GM12878 (cell line): ENCODE results near the gene JADE2. TPM values are rescaled to one million over a fixed set of nuclear protein-coding genes. Genes with fewer than 3 reads are reported as not detected.

Source experiments
- ATAC-seq: fragments of 200-7000 bp; cut with Tn5 transposase; 3 replicates; pipeline ENCODE4 v1.9.1; 2020; ENCODE audit warnings: mild to moderate bottlenecking, moderate library complexity
- BruUV-seq: library from RNA; stranded (reverse); fragments of 400-500 nt; replicated peaks from 2 replicates; lab custom pipeline; 2021; lab: Mats Ljungman, UMichigan
- CTCF ChIA-PET: fragments of 300-600 bp; sonication (Branson Sonifier 250); formaldehyde crosslinking; extraction: SDS; loops from one replicate; lab custom pipeline; 2021; ENCODE audit warnings: inconsistent platforms; lab: Yijun Ruan, JAX
- POLR2A ChIA-PET: fragments of 350-600 bp; formaldehyde crosslinking; extraction: SDS; loops from one replicate; lab custom pipeline; 2021; ENCODE audit warnings: inconsistent platforms; lab: Charles Lee
- RAD21 ChIA-PET: fragments of 300-600 bp; sonication (Branson Sonifier 250); formaldehyde crosslinking; loops from one replicate; lab custom pipeline; 2023; ENCODE audit warnings: antibody characterized with exemption; ENCODE audit not compliant: unreplicated experiment; lab: Charles Lee
- SMC1A ChIA-PET: fragments of 300-600 bp; sonication (Branson Sonifier 250); formaldehyde crosslinking; loops from one replicate; lab custom pipeline; 2023; ENCODE audit not compliant: unreplicated experiment, uncharacterized antibody; lab: Charles Lee
- DNase-seq: peaks from one replicate; pipeline ENCODE4 v3.0.0-alpha.2; 2011; ENCODE audit warnings: low read depth, low spot score
- FAIRE-seq: peaks from 3 replicates; lab custom pipeline; 2011; peaks lifted over from hg19 to GRCh38; lab: Jason Lieb, UNC
- H2AFZ ChIP-seq: 2 replicates; pipeline ENCODE4 v1.6.0; 2011; ENCODE audit warnings: low read depth, low read length, control low read depth; ENCODE audit not compliant: control insufficient read depth
- H3K27ac ChIP-seq: 2 replicates; pipeline ENCODE4 v1.5.1; 2011; ENCODE audit warnings: control low read depth; ENCODE audit not compliant: control insufficient read depth, insufficient read depth
- H3K27me3 ChIP-seq, 2 experiments: replicated peaks in 1 of 2; 2 replicates each; pipeline versions ENCODE4 v1.6.0 to v1.6.1; 2011; ENCODE audit warnings: low read length in 1 of 2; ENCODE audit not compliant: control insufficient read depth in 2 of 2, insufficient read depth in 2 of 2
- H3K36me3 ChIP-seq, 2 experiments: 2 replicates each; pipeline ENCODE4 v1.5.1; 2011; ENCODE audit warnings: low read length in 1 of 2; ENCODE audit not compliant: control insufficient read depth in 2 of 2, insufficient read depth in 2 of 2
- H3K4me1 ChIP-seq: 2 replicates; pipeline ENCODE4 v1.6.1; 2011; ENCODE audit warnings: mild to moderate bottlenecking, low read length, moderate library complexity, mixed read lengths; ENCODE audit not compliant: control insufficient read depth, insufficient read depth
- H3K4me2 ChIP-seq: 2 replicates; pipeline ENCODE4 v1.6.0; 2011; ENCODE audit warnings: control low read depth; ENCODE audit not compliant: control insufficient read depth, insufficient read depth
- H3K4me3 ChIP-seq: fragments of 200-600 bp; sonication (generic); 2 replicates; pipeline ENCODE4 v1.5.1; 2016
- H3K79me2 ChIP-seq: 2 replicates; pipeline ENCODE4 v1.6.0; 2011; ENCODE audit warnings: low read length; ENCODE audit not compliant: control insufficient read depth, insufficient read depth
- H3K9ac ChIP-seq: 2 replicates; pipeline ENCODE4 v1.8.0; 2011; ENCODE audit warnings: low read length, control low read depth, mixed read lengths; ENCODE audit not compliant: control insufficient read depth, insufficient read depth
- H3K9me3 ChIP-seq: replicated peaks from 3 replicates; pipeline ENCODE4 v1.5.1; 2011; ENCODE audit warnings: mild to moderate bottlenecking, low read length; ENCODE audit not compliant: control insufficient read depth, insufficient read depth
- H4K20me1 ChIP-seq: 2 replicates; pipeline ENCODE4 v1.6.0; 2011; ENCODE audit not compliant: control insufficient read depth, insufficient read depth
- NR2F1 ChIP-seq: fragments of 450-650 bp; conservative IDR thresholded peaks from 2 replicates; pipeline ENCODE4 v1.6.1; 2017; ENCODE audit warnings: mild to moderate bottlenecking
- POLR2A ChIP-seq: IDR thresholded peaks from 2 replicates; pipeline ENCODE4 v1.6.1; 2011; ENCODE audit warnings: low read depth, mild to moderate bottlenecking, low read length
- WGBS: methylation state at CpG from one replicate; pipeline ENCODE4 v1.1.6; 2016; ENCODE audit warnings: low lambda C conversion rate; ENCODE audit not compliant: insufficient replicate concordance, insufficient coverage; ENCODE audit errors: missing lambda C conversion rate; 5-methylcytosine and 5-hydroxymethylcytosine counted together
- in situ Hi-C: fragments of 300-500 bp; cut with MboI; formaldehyde crosslinking; loops from 9 replicates; pipeline ENCODE4 v1.14.3; 2018; ENCODE audit warnings: mixed read lengths
- intact Hi-C: fragments of 100-400 bp; cut with micrococcal nuclease; formaldehyde crosslinking; loops from one replicate; pipeline ENCODE4 v1.14.2; 2022; ENCODE audit not compliant: unreplicated experiment
- polyA plus RNA-seq, 11 experiments: library from polyadenylated mRNA; depleted of rRNA in 4 of 11; unstranded in 6 of 11; stranded (reverse) in 5 of 11; fragments of >200 nt; fragmentation: Nextera tagmentation in 4 of 11; fragmentation: Illumina TruSeq in 1 of 11; extraction: Ambion mirVana in 4 of 11; extraction: Trizol in 1 of 11; gene quantifications; 1 replicate in 1 of 11; 2 replicates in 10 of 11; pipeline versions ENCODE4 v1.2.1 to v1.2.3, GENCODE V29; 2011 to 2016; ENCODE audit warnings: inconsistent platforms in 2 of 11, missing spikeins in 2 of 11, low read depth in 1 of 11
- small RNA-seq: library from RNA; depleted of rRNA; stranded (forward); fragments of <200 nt; gene quantifications from one replicate; pipeline ENCODE3, GENCODE V24; 2014
- total RNA-seq, 4 experiments: library from RNA; depleted of rRNA in 3 of 4; stranded (reverse); fragments of >200 nt in 3 of 4; fragmentation: Illumina TruSeq in 1 of 4; extraction: Trizol in 1 of 4; gene quantifications; 2 replicates each; pipeline versions ENCODE4 v1.2.1 to v1.2.3, GENCODE V29; 2013 to 2021

The JADE2 gene
- total and polyA plus RNA-seq, 10 of the 15 experiments (the other 5 are each of a cell fraction or from before 2014, with no cell fraction given) = 1.5 to 67.0 (median 22.4) TPM

DNA sequence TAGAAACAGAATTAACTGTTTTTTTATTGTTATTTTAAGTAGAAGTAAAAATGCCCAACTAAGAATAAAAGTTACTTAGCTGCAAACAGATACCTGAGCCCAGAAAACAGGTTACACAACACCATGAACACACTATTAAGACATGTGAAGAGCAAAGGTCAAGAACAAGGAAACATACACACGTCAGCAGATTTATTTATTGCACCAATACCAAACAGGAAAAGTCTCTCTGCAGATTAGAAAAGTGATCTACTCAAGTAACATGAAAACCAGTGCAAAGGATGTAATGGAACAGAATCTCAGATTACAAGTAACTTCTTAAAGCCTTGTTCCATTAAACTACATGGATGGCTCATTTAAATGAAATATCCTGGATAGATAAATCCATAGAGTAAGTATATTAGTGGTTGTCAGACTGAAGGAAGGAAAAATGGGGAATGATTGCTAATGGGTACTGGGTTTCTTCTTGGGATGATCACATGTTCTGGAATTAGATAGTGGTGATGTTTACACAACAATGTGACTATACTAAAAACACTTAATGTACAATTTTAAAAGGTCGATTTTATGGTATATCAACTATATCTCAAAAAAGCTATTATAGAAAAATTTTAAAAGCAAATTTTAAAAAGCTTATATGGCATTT is 101.0 kb downstream of the JADE2 start:
- Histone ChIP-seq H3K79me2 (peaks cover 16% of the 10 kb centered on the region), H4K20me1 (no peaks in the 10 kb centered on the region), H3K9me3 (no peaks in the 10 kb centered on the region), H3K9ac (no peak overlapping the region), H3K27ac (no peak overlapping the region), H3K27me3 (no peaks in the 10 kb centered on the region), H3K4me1 (peaks cover 3% of the 10 kb centered on the region; the same call in 1 of the 2 replicates), H3K36me3 (peaks cover 0 to 9% of the 10 kb centered on the region in 2 experiments; a peak in 1 of 4 replicates), H3K4me3 (no peak overlapping the region), H2AFZ (no peak overlapping the region), H3K4me2 (0 out of 2 replicates have a peak overlapping the region, but pooled peaks have one; percentile 25)
- POLR2A ChIA-PET = interaction anchor here (0.7 kb wide), 2 partner anchors 12 to 20 kb away, joined by 3 to 5 read pairs; no protein-coding TSS in a partner anchor
- no peak for TF ChIP-seq POLR2A
- 0 out of 2 replicates have a peak, but pooled peaks have one; percentile 13 for TF ChIP-seq NR2F1
- WGBS = 64% methylated on average over 2 of the region's 2 CpGs
- BruUV-seq = no TSS peak
- no peak for FAIRE-seq
- SMC1A ChIA-PET = interaction anchor here (0.5 to 1.4 kb wide), 4 partner anchors 16 to 60 kb away, joined by 3 to 4 read pairs (median 4); no protein-coding TSS in a partner anchor
- in situ Hi-C loops (no loop called here), intact Hi-C loops (no loop called here)
- peak; percentile 53 for ATAC-seq
- CTCF ChIA-PET = no interaction called here
- no peak for DNase-seq
- RAD21 ChIA-PET = interaction anchor here (0.7 to 1.0 kb wide), 2 partner anchors 39 to 42 kb away, joined by 3 to 4 read pairs; no protein-coding TSS in a partner anchor

Small RNA genes within 50 kb of the gene (small RNA-seq; reads per million reads assigned to genes)
- gene RN7SL541P (not detected), gene RNU6-456P (not detected)

Other genes with a start within 250 kb of the JADE2 start
- 0.27 and 0.85 TPM in 2 replicates for gene CDKL3, start 158.5 kb upstream of the JADE2 start, total RNA-seq (2014; rRNA removed)
- 0.54 and 1.9 TPM in 2 replicates for gene CDKL3, start 158.5 kb upstream of the JADE2 start, total RNA-seq (2014; rRNA removed; fragmentation: Illumina TruSeq; extraction: Trizol)
- 0.59 and 1.5 TPM in 2 replicates for gene CDKL3, start 158.5 kb upstream of the JADE2 start, total RNA-seq (2021)
- gene CDKL3, start 158.5 kb upstream of the JADE2 start, polyA plus RNA-seq (2011; rRNA removed) = 2.3 and 3.4 TPM in 2 replicates
- gene CDKL3, start 158.5 kb upstream of the JADE2 start, polyA plus RNA-seq (2014; fragmentation: Illumina TruSeq; extraction: Trizol) = 1.00 and 2.1 TPM in 2 replicates
- gene CDKL3, start 158.5 kb upstream of the JADE2 start, polyA plus RNA-seq (2014; fragmentation: Nextera tagmentation; extraction: Ambion mirVana) = 1 to 10 TPM; 2.5 to 3.0 TPM
- 0.46 and 0.72 TPM in 2 replicates for gene CDKL3, start 158.5 kb upstream of the JADE2 start, polyA plus RNA-seq (2014; rRNA removed)
- 1 to 10 TPM; 1.1 to 1.3 TPM for gene CDKL3, start 158.5 kb upstream of the JADE2 start, polyA plus RNA-seq (2016; fragmentation: Nextera tagmentation; extraction: Ambion mirVana)
- gene UBE2B, start 154.1 kb upstream of the JADE2 start, total RNA-seq (2014; rRNA removed) = 9.9 and 10.8 TPM in 2 replicates
- gene UBE2B, start 154.1 kb upstream of the JADE2 start, total RNA-seq (2014; rRNA removed; fragmentation: Illumina TruSeq; extraction: Trizol) = 32.7 and 35.2 TPM in 2 replicates
- 51.2 and 53.8 TPM in 2 replicates for gene UBE2B, start 154.1 kb upstream of the JADE2 start, total RNA-seq (2021)
- gene UBE2B, start 154.1 kb upstream of the JADE2 start, polyA plus RNA-seq (2011; rRNA removed) = 54.7 and 81.9 TPM in 2 replicates
- 67.8 and 75.5 TPM in 2 replicates for gene UBE2B, start 154.1 kb upstream of the JADE2 start, polyA plus RNA-seq (2014; fragmentation: Illumina TruSeq; extraction: Trizol)
- gene UBE2B, start 154.1 kb upstream of the JADE2 start, polyA plus RNA-seq (2014; fragmentation: Nextera tagmentation; extraction: Ambion mirVana) = 100 to 1,000 TPM; 126 to 154 TPM
- gene UBE2B, start 154.1 kb upstream of the JADE2 start, polyA plus RNA-seq (2014; rRNA removed) = 18.8 and 25.4 TPM in 2 replicates
- 100 to 1,000 TPM; 175 to 179 TPM for gene UBE2B, start 154.1 kb upstream of the JADE2 start, polyA plus RNA-seq (2016; fragmentation: Nextera tagmentation; extraction: Ambion mirVana)
- gene CDKN2AIPNL, start 113.8 kb upstream of the JADE2 start, total RNA-seq (2014; rRNA removed) = 57.8 and 62.2 TPM in 2 replicates
- gene CDKN2AIPNL, start 113.8 kb upstream of the JADE2 start, total RNA-seq (2014; rRNA removed; fragmentation: Illumina TruSeq; extraction: Trizol) = 34.1 and 36.4 TPM in 2 replicates
- 34.8 and 36.7 TPM in 2 replicates for gene CDKN2AIPNL, start 113.8 kb upstream of the JADE2 start, total RNA-seq (2021)
- 27.8 and 40.0 TPM in 2 replicates for gene CDKN2AIPNL, start 113.8 kb upstream of the JADE2 start, polyA plus RNA-seq (2011; rRNA removed)
- gene CDKN2AIPNL, start 113.8 kb upstream of the JADE2 start, polyA plus RNA-seq (2014; fragmentation: Illumina TruSeq; extraction: Trizol) = 31.3 and 37.3 TPM in 2 replicates
- 10 to 100 TPM; 23.5 to 29.9 TPM for gene CDKN2AIPNL, start 113.8 kb upstream of the JADE2 start, polyA plus RNA-seq (2014; fragmentation: Nextera tagmentation; extraction: Ambion mirVana)
- gene CDKN2AIPNL, start 113.8 kb upstream of the JADE2 start, polyA plus RNA-seq (2014; rRNA removed) = 47.5 and 49.2 TPM in 2 replicates
- 10 to 100 TPM; 63.5 to 72.0 TPM for gene CDKN2AIPNL, start 113.8 kb upstream of the JADE2 start, polyA plus RNA-seq (2016; fragmentation: Nextera tagmentation; extraction: Ambion mirVana)
- 24.5 and 27.9 TPM in 2 replicates for gene SAR1B, start 107.2 kb downstream of the JADE2 start, total RNA-seq (2014; rRNA removed)
- 23.7 and 25.6 TPM in 2 replicates for gene SAR1B, start 107.2 kb downstream of the JADE2 start, total RNA-seq (2014; rRNA removed; fragmentation: Illumina TruSeq; extraction: Trizol)
- 32.7 and 36.2 TPM in 2 replicates for gene SAR1B, start 107.2 kb downstream of the JADE2 start, total RNA-seq (2021)
- 55.1 and 96.6 TPM in 2 replicates for gene SAR1B, start 107.2 kb downstream of the JADE2 start, polyA plus RNA-seq (2011; rRNA removed)
- 34.3 and 51.3 TPM in 2 replicates for gene SAR1B, start 107.2 kb downstream of the JADE2 start, polyA plus RNA-seq (2014; fragmentation: Illumina TruSeq; extraction: Trizol)
- 100 to 1,000 TPM; 101 to 156 TPM for gene SAR1B, start 107.2 kb downstream of the JADE2 start, polyA plus RNA-seq (2014; fragmentation: Nextera tagmentation; extraction: Ambion mirVana)
- 29.8 and 31.7 TPM in 2 replicates for gene SAR1B, start 107.2 kb downstream of the JADE2 start, polyA plus RNA-seq (2014; rRNA removed)
- 10 to 100 TPM; 86.2 to 88.8 TPM for gene SAR1B, start 107.2 kb downstream of the JADE2 start, polyA plus RNA-seq (2016; fragmentation: Nextera tagmentation; extraction: Ambion mirVana)
- gene SEC24A, start 123.1 kb downstream of the JADE2 start, total RNA-seq (2014; rRNA removed) = 14.6 and 16.6 TPM in 2 replicates
- gene SEC24A, start 123.1 kb downstream of the JADE2 start, total RNA-seq (2014; rRNA removed; fragmentation: Illumina TruSeq; extraction: Trizol) = 22.4 and 22.6 TPM in 2 replicates
- gene SEC24A, start 123.1 kb downstream of the JADE2 start, total RNA-seq (2021) = 26.2 and 26.6 TPM in 2 replicates
- 52.2 and 62.2 TPM in 2 replicates for gene SEC24A, start 123.1 kb downstream of the JADE2 start, polyA plus RNA-seq (2011; rRNA removed)
- 26.3 and 31.4 TPM in 2 replicates for gene SEC24A, start 123.1 kb downstream of the JADE2 start, polyA plus RNA-seq (2014; fragmentation: Illumina TruSeq; extraction: Trizol)
- 10 to 100 TPM in 1 of 2 experiments, 1 to 10 TPM in 1; 7.1 to 12.5 TPM for gene SEC24A, start 123.1 kb downstream of the JADE2 start, polyA plus RNA-seq (2014; fragmentation: Nextera tagmentation; extraction: Ambion mirVana)
- gene SEC24A, start 123.1 kb downstream of the JADE2 start, polyA plus RNA-seq (2014; rRNA removed) = 14.4 and 15.8 TPM in 2 replicates
- gene SEC24A, start 123.1 kb downstream of the JADE2 start, polyA plus RNA-seq (2016; fragmentation: Nextera tagmentation; extraction: Ambion mirVana) = 10 to 100 TPM; 23.2 to 23.3 TPM
- gene CAMLG, start 212.9 kb downstream of the JADE2 start, total RNA-seq (2014; rRNA removed) = 30.2 and 30.9 TPM in 2 replicates
- 25.2 and 26.2 TPM in 2 replicates for gene CAMLG, start 212.9 kb downstream of the JADE2 start, total RNA-seq (2014; rRNA removed; fragmentation: Illumina TruSeq; extraction: Trizol)
- 25.7 and 28.8 TPM in 2 replicates for gene CAMLG, start 212.9 kb downstream of the JADE2 start, total RNA-seq (2021)
- 22.4 and 29.4 TPM in 2 replicates for gene CAMLG, start 212.9 kb downstream of the JADE2 start, polyA plus RNA-seq (2011; rRNA removed)
- gene CAMLG, start 212.9 kb downstream of the JADE2 start, polyA plus RNA-seq (2014; fragmentation: Illumina TruSeq; extraction: Trizol) = 20.7 and 24.1 TPM in 2 replicates
- gene CAMLG, start 212.9 kb downstream of the JADE2 start, polyA plus RNA-seq (2014; fragmentation: Nextera tagmentation; extraction: Ambion mirVana) = 10 to 100 TPM; 27.0 to 51.7 TPM
- gene CAMLG, start 212.9 kb downstream of the JADE2 start, polyA plus RNA-seq (2014; rRNA removed) = 18.5 and 21.9 TPM in 2 replicates
- 10 to 100 TPM; 25.1 to 25.7 TPM for gene CAMLG, start 212.9 kb downstream of the JADE2 start, polyA plus RNA-seq (2016; fragmentation: Nextera tagmentation; extraction: Ambion mirVana)
- 39.1 and 39.6 TPM in 2 replicates for gene DDX46, start 233.1 kb downstream of the JADE2 start, total RNA-seq (2014; rRNA removed)
- 64.9 and 67.3 TPM in 2 replicates for gene DDX46, start 233.1 kb downstream of the JADE2 start, total RNA-seq (2014; rRNA removed; fragmentation: Illumina TruSeq; extraction: Trizol)
- gene DDX46, start 233.1 kb downstream of the JADE2 start, total RNA-seq (2021) = 55.6 and 61.8 TPM in 2 replicates
- 46.9 and 72.1 TPM in 2 replicates for gene DDX46, start 233.1 kb downstream of the JADE2 start, polyA plus RNA-seq (2011; rRNA removed)
- gene DDX46, start 233.1 kb downstream of the JADE2 start, polyA plus RNA-seq (2014; fragmentation: Illumina TruSeq; extraction: Trizol) = 77.1 and 94.9 TPM in 2 replicates
- gene DDX46, start 233.1 kb downstream of the JADE2 start, polyA plus RNA-seq (2014; fragmentation: Nextera tagmentation; extraction: Ambion mirVana) = 10 to 100 TPM; 23.0 to 31.3 TPM
- 43.0 and 44.8 TPM in 2 replicates for gene DDX46, start 233.1 kb downstream of the JADE2 start, polyA plus RNA-seq (2014; rRNA removed)
- 10 to 100 TPM; 37.6 to 38.8 TPM for gene DDX46, start 233.1 kb downstream of the JADE2 start, polyA plus RNA-seq (2016; fragmentation: Nextera tagmentation; extraction: Ambion mirVana)